ENCODE results near the gene G6PC3.

The G6PC3 gene

GRCh38 chr17:44108440-44109311 lies 38.1 kb downstream of the G6PC3 start:
- H3K56ac ChIP-seq (ENCODE audit: low read length), result peak overlapping the region; percentile 5
- H2BK120ac ChIP-seq (ENCODE audit: low read depth, low read length), result no peak overlapping the region
- no peak overlapping the region for H3K4me3 ChIP-seq (ENCODE audit: low read length)
- peaks cover 4% of the 10 kb centered on the region for H3K79me2 ChIP-seq (ENCODE audit: control insufficient read depth, insufficient read depth, low read length)
- H2AK5ac ChIP-seq (ENCODE audit: low read length), result no peak overlapping the region
- H3K18ac ChIP-seq (ENCODE audit: low read length), result no peak overlapping the region
- H2BK15ac ChIP-seq (replicated peaks; ENCODE audit: low read depth), result no peak overlapping the region
- no peak overlapping the region for H3K23ac ChIP-seq (ENCODE audit: low read length)
- H3K79me1 ChIP-seq (ENCODE audit: low read length), result peaks cover 31% of the 10 kb centered on the region
- no peaks in the 10 kb centered on the region for H3K27me3 ChIP-seq (ENCODE audit: insufficient read depth, low read length, poor library complexity)
- H4K5ac ChIP-seq (ENCODE audit: low read length), result no peak overlapping the region
- no peak overlapping the region for H4K8ac ChIP-seq (ENCODE audit: low read depth, low read length)
- H2BK5ac ChIP-seq (ENCODE audit: low read length), result no peak overlapping the region
- WGBS (ENCODE audit: extremely low coverage, insufficient coverage, low lambda C conversion rate), result no CpG with 5 or more reads among the region's 16 CpGs
- H3K4me1 ChIP-seq (ENCODE audit: control insufficient read depth, low read depth, low read length), result peaks cover 7% of the 10 kb centered on the region
- no peaks in the 10 kb centered on the region for H3K36me3 ChIP-seq (ENCODE audit: control insufficient read depth, insufficient read depth, low read length)
- no peak overlapping the region for H3K27ac ChIP-seq (ENCODE audit: low read depth, low read length)
- no peak overlapping the region for H3K9ac ChIP-seq (ENCODE audit: low read length)
- H3K4me2 ChIP-seq (ENCODE audit: low read length), result no peak overlapping the region
- no peak for DNase-seq
- H3K4ac ChIP-seq (ENCODE audit: low read depth, low read length), result no peak overlapping the region

- Histone ChIP-seq H2BK120ac (ENCODE audit: low read depth, low read length) (no peak overlapping the region), H3K9ac (ENCODE audit: low read length) (no peak overlapping the region), H3K79me2 (ENCODE audit: control insufficient read depth, insufficient read depth, low read length) (peaks cover 6% of the 10 kb centered on the region), H3K36me3 (ENCODE audit: control insufficient read depth, insufficient read depth, low read length) (no peaks in the 10 kb centered on the region), H3K23ac (ENCODE audit: low read length) (no peak overlapping the region), H3K4me1 (ENCODE audit: control insufficient read depth, low read depth, low read length) (peaks cover 7% of the 10 kb centered on the region), H3K18ac (ENCODE audit: low read length) (no peak overlapping the region), H4K5ac (ENCODE audit: low read length) (no peak overlapping the region), H3K56ac (ENCODE audit: low read length) (no peak overlapping the region), H3K27me3 (ENCODE audit: insufficient read depth, low read length, poor library complexity) (no peaks in the 10 kb centered on the region), H2AK5ac (ENCODE audit: low read length) (no peak overlapping the region), H3K4me2 (ENCODE audit: low read length) (no peak overlapping the region), H2BK5ac (ENCODE audit: low read length) (no peak overlapping the region), H3K4ac (ENCODE audit: low read depth, low read length) (no peak overlapping the region), H3K4me3 (ENCODE audit: low read length) (no peak overlapping the region), H3K79me1 (ENCODE audit: low read length) (peaks cover 33% of the 10 kb centered on the region), H2BK15ac (replicated peaks; ENCODE audit: low read depth) (no peak overlapping the region), H3K27ac (ENCODE audit: low read depth, low read length) (no peak overlapping the region), H4K8ac (ENCODE audit: low read depth, low read length) (no peak overlapping the region)
- DNase-seq, result no peak
- WGBS (ENCODE audit: extremely low coverage, insufficient coverage, low lambda C conversion rate), result no CpG with 5 or more reads among the region's 4 CpGs
These were observed 38.7 kb downstream of the G6PC3 start for GRCh38 chr17:44109312-44109630.

GRCh38 chr17:44110011-44110686 lies 39.6 kb downstream of the G6PC3 start:
- no peaks in the 10 kb centered on the region for H3K27me3 ChIP-seq (ENCODE audit: insufficient read depth, low read length, poor library complexity)
- peak overlapping the region; percentile 86 for H3K56ac ChIP-seq (ENCODE audit: low read length)
- H3K36me3 ChIP-seq (ENCODE audit: control insufficient read depth, insufficient read depth, low read length), result no peaks in the 10 kb centered on the region
- no peak overlapping the region for H2BK120ac ChIP-seq (ENCODE audit: low read depth, low read length)
- no peak overlapping the region for H3K27ac ChIP-seq (ENCODE audit: low read depth, low read length)
- no peak overlapping the region for H4K5ac ChIP-seq (ENCODE audit: low read length)
- H3K4me2 ChIP-seq (ENCODE audit: low read length), result no peak overlapping the region
- no peak overlapping the region for H2AK5ac ChIP-seq (ENCODE audit: low read length)
- no peak overlapping the region for H3K4me3 ChIP-seq (ENCODE audit: low read length)
- no peak for DNase-seq
- no peak overlapping the region for H3K9ac ChIP-seq (ENCODE audit: low read length)
- no peak overlapping the region for H2BK5ac ChIP-seq (ENCODE audit: low read length)
- peaks cover 31% of the 10 kb centered on the region for H3K79me1 ChIP-seq (ENCODE audit: low read length)
- no peak overlapping the region for H3K18ac ChIP-seq (ENCODE audit: low read length)
- H3K4me1 ChIP-seq (ENCODE audit: control insufficient read depth, low read depth, low read length), result peaks cover 7% of the 10 kb centered on the region
- H2BK15ac ChIP-seq (replicated peaks; ENCODE audit: low read depth), result no peak overlapping the region
- WGBS (ENCODE audit: extremely low coverage, insufficient coverage, low lambda C conversion rate), result no CpG with 5 or more reads among the region's 10 CpGs
- no peak overlapping the region for H4K8ac ChIP-seq (ENCODE audit: low read depth, low read length)
- H3K23ac ChIP-seq (ENCODE audit: low read length), result no peak overlapping the region
- H3K4ac ChIP-seq (ENCODE audit: low read depth, low read length), result no peak overlapping the region
- peaks cover 6% of the 10 kb centered on the region for H3K79me2 ChIP-seq (ENCODE audit: control insufficient read depth, insufficient read depth, low read length)

GRCh38 chr17:44110823-44111633 lies 40.5 kb downstream of the G6PC3 start:
- Histone ChIP-seq H2AK5ac (ENCODE audit: low read length) (no peak overlapping the region), H3K4ac (ENCODE audit: low read depth, low read length) (no peak overlapping the region), H3K18ac (ENCODE audit: low read length) (no peak overlapping the region), H3K79me2 (ENCODE audit: control insufficient read depth, insufficient read depth, low read length) (peaks cover 6% of the 10 kb centered on the region), H2BK15ac (replicated peaks; ENCODE audit: low read depth) (no peak overlapping the region), H3K4me1 (ENCODE audit: control insufficient read depth, low read depth, low read length) (peaks cover 7% of the 10 kb centered on the region), H2BK5ac (ENCODE audit: low read length) (peak overlapping the region; percentile 29), H3K9ac (ENCODE audit: low read length) (peak overlapping the region; percentile 62), H3K56ac (ENCODE audit: low read length) (peak overlapping the region; percentile 86), H3K4me2 (ENCODE audit: low read length) (peak overlapping the region; percentile 39), H3K4me3 (ENCODE audit: low read length) (no peak overlapping the region), H3K27me3 (ENCODE audit: insufficient read depth, low read length, poor library complexity) (no peaks in the 10 kb centered on the region), H4K5ac (ENCODE audit: low read length) (no peak overlapping the region), H3K36me3 (ENCODE audit: control insufficient read depth, insufficient read depth, low read length) (no peaks in the 10 kb centered on the region), H2BK120ac (ENCODE audit: low read depth, low read length) (no peak overlapping the region), H4K8ac (ENCODE audit: low read depth, low read length) (no peak overlapping the region), H3K27ac (ENCODE audit: low read depth, low read length) (peak overlapping the region; percentile 58), H3K79me1 (ENCODE audit: low read length) (peaks cover 30% of the 10 kb centered on the region), H3K23ac (ENCODE audit: low read length) (no peak overlapping the region)
- no CpG with 5 or more reads among the region's 28 CpGs for WGBS (ENCODE audit: extremely low coverage, insufficient coverage, low lambda C conversion rate)
- peak; percentile 94 for DNase-seq

- Histone ChIP-seq H2BK15ac (replicated peaks; ENCODE audit: low read depth) (no peak overlapping the region), H3K4me3 (ENCODE audit: low read length) (no peak overlapping the region), H3K56ac (ENCODE audit: low read length) (peak overlapping the region; percentile 44), H3K4me1 (ENCODE audit: control insufficient read depth, low read depth, low read length) (peaks cover 7% of the 10 kb centered on the region), H2BK120ac (ENCODE audit: low read depth, low read length) (no peak overlapping the region), H2BK5ac (ENCODE audit: low read length) (no peak overlapping the region), H2AK5ac (ENCODE audit: low read length) (peak overlapping the region; percentile 78), H3K18ac (ENCODE audit: low read length) (no peak overlapping the region), H4K8ac (ENCODE audit: low read depth, low read length) (no peak overlapping the region), H3K79me1 (ENCODE audit: low read length) (peaks cover 30% of the 10 kb centered on the region), H3K79me2 (ENCODE audit: control insufficient read depth, insufficient read depth, low read length) (peaks cover 6% of the 10 kb centered on the region), H3K27ac (ENCODE audit: low read depth, low read length) (no peak overlapping the region), H3K23ac (ENCODE audit: low read length) (no peak overlapping the region), H3K27me3 (ENCODE audit: insufficient read depth, low read length, poor library complexity) (no peaks in the 10 kb centered on the region), H3K9ac (ENCODE audit: low read length) (peak overlapping the region; percentile 44), H3K36me3 (ENCODE audit: control insufficient read depth, insufficient read depth, low read length) (no peaks in the 10 kb centered on the region), H3K4ac (ENCODE audit: low read depth, low read length) (no peak overlapping the region), H4K5ac (ENCODE audit: low read length) (no peak overlapping the region), H3K4me2 (ENCODE audit: low read length) (no peak overlapping the region)
- DNase-seq, result no peak
- WGBS (ENCODE audit: extremely low coverage, insufficient coverage, low lambda C conversion rate), result no CpG with 5 or more reads among the region's 3 CpGs
These were observed 41.2 kb downstream of the G6PC3 start for GRCh38 chr17:44111777-44112176.

Data from mesendoderm (in vitro differentiated cells).